Measurements from ENCODE around the gene MYO16.

MYO16 gene

GRCh38 chr13:108933061-108933460 is 303.6 kb downstream of the MYO16 start:
- no peak for DNase-seq (ENCODE audit: low spot score)

- no peak for DNase-seq (ENCODE audit: low spot score)
Measured at GRCh38 chr13:108938155-108938554, 308.7 kb downstream of the MYO16 start.

- DNase-seq (ENCODE audit: low spot score): no peak
Measured at GRCh38 chr13:108940121-108940520, 310.7 kb downstream of the MYO16 start.

GRCh38 chr13:108943842-108944241 is 314.4 kb downstream of the MYO16 start:
- DNase-seq (ENCODE audit: low spot score): no peak

- DNase-seq (ENCODE audit: low spot score): peak; percentile 36
Measured at GRCh38 chr13:108944760-108945159, 315.3 kb downstream of the MYO16 start.

GRCh38 chr13:108947551-108948030 is 318.2 kb downstream of the MYO16 start:
- DNase-seq (ENCODE audit: low spot score): no peak

GRCh38 chr13:108948251-108948671 is 318.9 kb downstream of the MYO16 start:
- DNase-seq (ENCODE audit: low spot score): peak; percentile 50

GRCh38 chr13:108950333-108951010 is 321.1 kb downstream of the MYO16 start:
- DNase-seq (ENCODE audit: low spot score): no peak

GRCh38 chr13:108955741-108956140 is 326.3 kb downstream of the MYO16 start:
- no peak for DNase-seq (ENCODE audit: low spot score)

- DNase-seq (ENCODE audit: low spot score): peak; percentile 82
Measured at GRCh38 chr13:108957369-108958012, 328.1 kb downstream of the MYO16 start.

GRCh38 chr13:108958013-108958376 is 328.6 kb downstream of the MYO16 start:
- DNase-seq (ENCODE audit: low spot score): no peak

GRCh38 chr13:108959234-108959633 is 329.8 kb downstream of the MYO16 start:
- DNase-seq (ENCODE audit: low spot score): no peak

GRCh38 chr13:108960006-108960405 is 330.6 kb downstream of the MYO16 start:
- no peak for DNase-seq (ENCODE audit: low spot score)

- DNase-seq (ENCODE audit: low spot score): peak; percentile 80
Measured at GRCh38 chr13:108961542-108962125, 332.2 kb downstream of the MYO16 start.

- peak; percentile 39 for DNase-seq (ENCODE audit: low spot score)
Measured at GRCh38 chr13:108962654-108963053, 333.2 kb downstream of the MYO16 start.

GRCh38 chr13:108963276-108963810 is 333.9 kb downstream of the MYO16 start:
- DNase-seq (ENCODE audit: low spot score): no peak

- DNase-seq (ENCODE audit: low spot score): no peak
Measured at GRCh38 chr13:108963846-108964600, 334.6 kb downstream of the MYO16 start.

GRCh38 chr13:108964606-108965005 is 335.2 kb downstream of the MYO16 start:
- no peak for DNase-seq (ENCODE audit: low spot score)

GRCh38 chr13:108967371-108967770 is 338.0 kb downstream of the MYO16 start:
- DNase-seq (ENCODE audit: low spot score): no peak

- DNase-seq (ENCODE audit: low spot score): no peak
Measured at GRCh38 chr13:108968566-108968965, 339.2 kb downstream of the MYO16 start.

- DNase-seq (ENCODE audit: low spot score): no peak
Measured at GRCh38 chr13:108974686-108975085, 345.3 kb downstream of the MYO16 start.

GRCh38 chr13:108980237-108980636 is 350.8 kb downstream of the MYO16 start:
- DNase-seq (ENCODE audit: low spot score): no peak
